Measurements from ENCODE around the gene RPL5.
A peak's percentile ranks its signal among the peaks of the same experiment; 100 is the strongest.

Gene RPL5

GRCh38 chr1:92855236-92855635 lies 23.4 kb downstream of the RPL5 start:
- TF ChIP-seq ZFX (IDR thresholded peaks at IDR 0.05) = no peak
- TF ChIP-seq, protein P1, sequence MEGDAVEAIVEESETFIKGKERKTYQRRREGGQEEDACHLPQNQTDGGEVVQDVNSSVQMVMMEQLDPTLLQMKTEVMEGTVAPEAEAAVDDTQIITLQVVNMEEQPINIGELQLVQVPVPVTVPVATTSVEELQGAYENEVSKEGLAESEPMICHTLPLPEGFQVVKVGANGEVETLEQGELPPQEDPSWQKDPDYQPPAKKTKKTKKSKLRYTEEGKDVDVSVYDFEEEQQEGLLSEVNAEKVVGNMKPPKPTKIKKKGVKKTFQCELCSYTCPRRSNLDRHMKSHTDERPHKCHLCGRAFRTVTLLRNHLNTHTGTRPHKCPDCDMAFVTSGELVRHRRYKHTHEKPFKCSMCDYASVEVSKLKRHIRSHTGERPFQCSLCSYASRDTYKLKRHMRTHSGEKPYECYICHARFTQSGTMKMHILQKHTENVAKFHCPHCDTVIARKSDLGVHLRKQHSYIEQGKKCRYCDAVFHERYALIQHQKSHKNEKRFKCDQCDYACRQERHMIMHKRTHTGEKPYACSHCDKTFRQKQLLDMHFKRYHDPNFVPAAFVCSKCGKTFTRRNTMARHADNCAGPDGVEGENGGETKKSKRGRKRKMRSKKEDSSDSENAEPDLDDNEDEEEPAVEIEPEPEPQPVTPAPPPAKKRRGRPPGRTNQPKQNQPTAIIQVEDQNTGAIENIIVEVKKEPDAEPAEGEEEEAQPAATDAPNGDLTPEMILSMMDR (conservative IDR thresholded peaks at IDR 0.05) = no peak
- no peak overlapping the region for H3K27ac ChIP-seq

DNA sequence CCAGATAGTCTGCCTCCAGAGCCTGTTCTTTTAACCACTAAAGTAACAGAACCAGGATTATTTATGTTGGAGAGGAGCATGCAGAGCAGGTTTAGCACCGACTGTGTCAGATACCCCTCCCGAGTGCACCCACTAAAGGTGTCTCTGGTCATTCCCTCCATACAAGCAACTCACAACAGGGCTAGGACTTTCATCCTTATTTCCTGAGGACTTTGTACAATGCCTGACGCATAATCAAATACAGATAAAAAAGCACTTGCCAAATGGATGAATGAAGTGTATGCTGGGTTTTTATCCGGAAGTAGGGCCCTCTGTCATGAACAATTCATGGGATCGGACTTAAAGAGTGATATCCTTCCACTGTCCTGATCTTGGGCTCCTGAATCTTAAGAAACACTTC lies 26.0 kb downstream of the RPL5 start:
- no peak for TF ChIP-seq ZFX (IDR thresholded peaks at IDR 0.05)
- TF ChIP-seq, protein P1 (conservative IDR thresholded peaks at IDR 0.05) = no peak
- no peak overlapping the region for H3K27ac ChIP-seq

- TF ChIP-seq, protein P1 (conservative IDR thresholded peaks at IDR 0.05) = peak; percentile 96
- no peak for TF ChIP-seq ZFX (IDR thresholded peaks at IDR 0.05)
- no peak overlapping the region for H3K27ac ChIP-seq
These were observed 26.9 kb downstream of the RPL5 start for GRCh38 chr1:92858564-92859399.

- TF ChIP-seq ZFX (IDR thresholded peaks at IDR 0.05) = no peak
- TF ChIP-seq, protein P1 (conservative IDR thresholded peaks at IDR 0.05) = no peak; the same call in 1 of the 2 replicates
- H3K27ac ChIP-seq = no peak overlapping the region
These were observed 27.7 kb downstream of the RPL5 start for GRCh38 chr1:92859400-92860039.

GRCh38 chr1:92862605-92863004 lies 30.8 kb downstream of the RPL5 start:
- TF ChIP-seq ZFX (IDR thresholded peaks at IDR 0.05) = no peak
- TF ChIP-seq, protein P1 (conservative IDR thresholded peaks at IDR 0.05) = no peak
- H3K27ac ChIP-seq = no peak overlapping the region

DNA sequence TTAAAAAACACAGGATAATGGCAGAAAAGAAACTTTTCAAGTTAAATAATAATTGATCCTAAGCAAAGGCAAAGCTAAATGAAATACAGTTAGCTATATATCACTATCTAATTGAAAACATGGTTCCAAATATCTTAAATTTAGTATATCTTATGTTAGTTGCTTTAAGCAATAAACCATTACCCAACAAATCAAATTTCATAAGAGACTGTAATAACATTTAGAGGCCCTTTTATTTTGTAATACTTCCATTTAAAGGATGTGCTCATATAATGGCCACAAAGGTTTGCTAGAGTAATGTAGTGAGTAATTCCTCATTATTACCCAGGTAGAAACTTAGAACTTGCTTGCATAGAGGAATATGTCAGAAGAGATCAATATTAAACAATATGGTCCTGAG lies 32.3 kb downstream of the RPL5 start:
- H3K27ac ChIP-seq = no peak overlapping the region
- no peak for TF ChIP-seq ZFX (IDR thresholded peaks at IDR 0.05)
- TF ChIP-seq, protein P1 (conservative IDR thresholded peaks at IDR 0.05) = no peak

DNA sequence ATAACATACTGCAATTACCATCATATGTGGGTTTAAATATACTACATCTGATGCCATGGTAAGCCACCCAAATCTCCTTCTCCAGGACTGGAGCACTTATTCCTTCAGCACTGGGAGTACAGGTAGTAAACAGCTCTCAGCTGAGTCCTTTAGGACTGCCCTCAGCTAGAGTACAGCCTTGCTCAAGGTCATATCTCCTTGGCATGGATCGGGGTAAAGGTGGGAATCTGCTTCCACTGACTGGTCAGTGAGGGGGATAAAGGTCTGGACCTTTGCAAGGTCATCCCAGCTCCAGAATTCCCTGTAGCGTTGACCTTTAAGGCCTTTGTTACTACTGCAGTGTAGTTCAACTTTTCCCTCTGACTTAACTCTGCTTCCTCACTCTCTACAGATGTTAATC lies 38.8 kb downstream of the RPL5 start:
- no peak overlapping the region for H3K27ac ChIP-seq
- no peak for TF ChIP-seq ZFX (IDR thresholded peaks at IDR 0.05)
- TF ChIP-seq, protein P1 (conservative IDR thresholded peaks at IDR 0.05) = no peak

Measured in C4-2B (cell line).